ENCODE measurements around the gene ST3GAL2.
"Not testable (repeated sequence)": the region's sequence is repeated elsewhere in the genome, so short reads cannot be mapped to it uniquely, and the experiment has no call there.

Gene ST3GAL2

DNA sequence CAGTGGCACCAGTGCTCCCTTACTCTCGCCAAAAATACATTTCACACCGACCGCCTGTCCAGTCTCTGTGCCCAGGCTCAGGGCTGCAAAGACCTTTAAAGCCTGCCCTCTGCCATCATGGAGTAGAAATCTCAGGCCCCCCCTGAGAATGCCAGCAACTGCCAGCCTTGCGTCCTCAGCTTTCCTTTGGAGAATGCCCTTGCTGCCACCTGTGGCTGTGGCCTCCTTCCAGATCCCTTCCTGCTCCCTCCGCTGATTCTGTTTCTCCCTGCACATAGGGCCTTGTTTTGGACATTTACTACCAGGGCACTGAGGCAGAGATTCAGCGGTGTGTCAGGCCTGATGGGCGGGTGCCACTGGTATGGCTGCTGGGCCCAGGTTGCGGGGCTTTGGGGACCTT is 28.7 kb upstream of the ST3GAL2 start:
- DNase-seq (ENCODE audit: low spot score) = no peak

DNA sequence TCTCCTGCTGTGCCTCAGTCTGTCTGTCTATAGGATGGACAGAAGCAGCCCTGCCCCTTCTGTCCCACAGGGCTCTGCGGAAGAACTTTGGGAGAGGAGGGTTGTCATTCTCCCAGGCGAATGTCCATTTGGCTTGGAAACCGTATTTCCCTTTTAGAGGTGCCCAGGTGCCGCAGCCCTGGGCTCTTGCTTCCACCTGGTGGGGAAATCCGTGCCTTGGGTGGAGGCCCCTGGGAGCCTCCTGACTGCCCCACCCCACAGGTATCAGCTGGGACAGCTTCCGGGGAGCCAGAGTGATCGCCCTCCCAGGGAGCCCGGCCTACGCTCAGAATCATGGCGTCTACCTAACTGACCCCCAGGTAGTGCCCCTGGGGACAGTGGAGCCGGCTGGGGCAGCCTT is 28.2 kb upstream of the ST3GAL2 start:
- DNase-seq (ENCODE audit: low spot score) = peak; percentile 46

DNA sequence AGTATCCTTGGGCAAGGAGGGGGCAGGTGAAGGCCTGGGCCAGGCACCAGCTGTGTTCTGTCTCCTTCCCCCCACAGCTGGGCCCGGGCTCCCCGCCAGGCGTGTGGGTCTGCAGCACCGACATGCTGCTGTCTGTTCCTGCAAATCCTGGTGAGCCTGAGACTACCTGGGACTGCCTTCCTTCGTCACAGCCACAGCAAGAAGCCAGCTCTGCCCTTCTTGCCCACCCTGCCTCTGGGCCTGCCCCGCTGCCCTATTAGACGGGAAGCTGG is 27.8 kb upstream of the ST3GAL2 start:
- no peak for DNase-seq (ENCODE audit: low spot score)

DNA sequence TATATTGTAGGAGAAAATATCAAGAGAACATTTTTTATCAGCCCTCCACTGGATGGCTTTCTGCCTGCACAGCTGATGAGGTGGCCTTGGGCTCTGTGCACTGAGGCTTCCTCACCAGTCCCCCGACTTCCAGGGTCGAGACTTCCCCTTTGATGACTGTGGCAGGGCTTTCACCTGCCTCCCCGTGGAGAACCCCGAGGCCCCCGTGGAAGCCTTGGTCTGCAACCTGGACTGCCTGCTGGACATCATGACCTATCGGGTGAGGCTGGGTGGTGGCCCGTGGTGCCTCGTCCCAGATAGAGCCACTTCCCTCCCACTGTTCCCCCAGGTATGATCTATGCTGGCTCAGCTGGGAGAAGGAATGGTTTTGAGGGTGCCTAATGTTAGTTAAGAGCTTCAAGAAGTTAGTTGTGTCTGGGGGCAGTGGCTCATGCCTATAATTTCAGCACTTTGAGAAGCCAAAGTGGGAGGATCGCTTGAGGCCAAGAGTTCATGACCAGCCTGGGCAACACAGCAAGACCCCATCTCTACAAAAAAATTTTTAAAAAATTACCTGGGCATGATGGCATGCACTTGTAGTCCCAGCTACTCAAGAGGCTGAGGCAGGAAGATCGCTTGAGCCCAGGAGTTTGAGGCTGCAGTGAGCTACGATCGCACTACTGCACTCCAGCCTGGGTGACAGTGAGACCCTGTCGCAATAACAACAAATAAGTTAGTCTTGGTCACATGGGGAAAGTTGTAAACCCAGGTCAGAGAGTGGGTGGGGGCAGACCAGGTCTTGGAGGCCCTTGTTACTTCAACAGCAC is 27.3 kb upstream of the ST3GAL2 start:
- DNase-seq (ENCODE audit: low spot score) = no peak

DNA sequence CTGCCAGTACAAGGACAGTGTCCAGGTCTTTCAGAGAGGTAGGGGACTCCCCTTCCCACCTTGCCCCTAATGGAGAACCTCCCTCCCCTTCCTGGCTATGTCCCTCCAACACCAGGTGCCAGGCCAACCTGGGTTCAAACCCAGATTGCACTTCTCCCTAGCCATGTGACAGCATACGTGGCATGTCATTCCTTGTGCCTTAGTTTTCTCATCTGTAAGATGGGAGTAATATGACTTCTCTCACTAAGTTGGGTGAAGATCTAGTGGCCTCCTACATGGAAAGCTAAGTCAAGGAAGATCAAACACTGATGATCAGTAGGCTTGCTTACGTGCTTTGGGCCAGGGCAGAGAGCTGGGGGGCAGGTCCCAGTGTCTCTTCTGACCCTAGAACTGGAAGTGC is 24.3 kb upstream of the ST3GAL2 start:
- DNase-seq (ENCODE audit: low spot score) = no peak

DNA sequence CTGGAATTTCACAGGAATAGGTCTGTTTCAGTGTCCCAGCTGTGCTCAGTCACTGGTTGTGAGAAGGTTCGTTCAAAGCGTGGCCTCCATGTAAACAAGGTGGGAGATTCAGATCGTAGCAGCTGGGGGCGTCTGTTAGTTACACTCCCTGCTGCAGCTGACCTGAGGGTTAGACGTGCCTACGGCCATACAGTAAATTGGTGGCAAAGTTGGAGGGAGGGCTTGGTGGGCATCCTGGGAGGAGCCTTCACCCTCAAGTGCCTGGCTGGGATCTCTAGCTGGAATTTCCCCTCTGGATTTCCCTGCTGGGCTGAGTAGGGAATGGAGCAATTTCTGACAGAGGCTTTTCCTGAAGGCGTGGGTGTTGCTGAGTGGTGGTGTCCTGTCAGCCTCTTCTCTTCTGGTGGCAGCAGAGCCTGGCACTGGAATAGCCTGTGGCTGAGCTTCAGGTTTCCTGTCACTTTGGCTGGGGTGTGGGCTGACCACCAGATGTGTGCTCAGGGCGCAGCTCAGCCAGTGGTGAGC is 21.9 kb upstream of the ST3GAL2 start:
- no peak for DNase-seq (ENCODE audit: low spot score)

DNA sequence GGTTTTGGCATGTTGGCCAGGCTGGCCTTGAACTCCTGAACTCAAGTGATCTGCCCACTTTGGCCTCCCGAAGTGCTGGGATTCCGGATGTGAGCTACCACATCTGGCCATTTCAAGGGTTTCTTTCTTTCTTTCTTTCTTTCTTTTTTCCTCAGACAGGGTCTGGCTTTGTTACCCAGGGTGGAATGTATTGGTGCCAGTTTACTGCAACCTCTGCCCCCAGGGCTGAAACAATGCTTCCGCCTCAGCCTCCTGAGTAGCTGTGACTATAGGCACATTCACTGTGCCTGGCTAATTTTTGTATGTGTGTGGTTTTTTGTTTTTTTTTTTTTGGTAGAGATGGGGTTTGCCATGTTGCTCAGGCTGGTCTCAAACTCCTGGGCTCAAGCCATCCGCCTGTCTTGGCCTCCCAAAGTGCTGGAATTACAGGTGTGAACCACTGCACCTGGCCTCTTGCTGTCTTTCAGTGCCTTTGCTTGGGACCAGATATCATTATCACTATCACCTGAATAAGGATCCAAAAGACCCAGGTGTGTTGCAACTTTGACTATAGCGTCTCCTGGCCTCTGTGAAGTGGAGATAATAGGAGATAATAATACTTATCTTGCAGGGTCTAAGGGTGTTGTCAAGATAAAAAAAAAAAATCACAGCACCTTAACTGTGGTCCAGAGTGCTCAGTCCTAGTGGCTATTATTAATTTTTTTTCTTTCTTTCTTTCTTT is 18.7 kb upstream of the ST3GAL2 start:
- DNase-seq (ENCODE audit: low spot score) = no peak

DNA sequence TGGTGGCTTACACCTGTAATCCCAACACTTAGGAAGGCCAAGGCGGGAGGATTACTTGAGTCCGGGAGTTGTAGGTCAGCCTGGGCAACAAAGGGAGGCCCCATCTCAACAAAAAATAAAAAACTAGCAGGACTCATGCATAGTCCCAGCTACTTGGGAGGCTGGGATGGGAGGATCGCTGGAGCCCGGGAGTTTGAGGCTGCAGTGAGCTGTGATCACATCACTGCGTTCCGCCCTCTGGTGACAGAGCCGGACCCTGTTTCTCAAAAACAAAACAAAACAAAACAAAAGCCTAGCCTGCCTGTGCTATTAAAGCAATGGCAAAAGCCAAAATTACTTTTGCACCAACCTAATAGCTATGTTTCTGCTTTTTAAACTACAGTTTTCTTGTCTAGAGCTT is 17.0 kb upstream of the ST3GAL2 start:
- peak; percentile 25 for DNase-seq (ENCODE audit: low spot score)

DNA sequence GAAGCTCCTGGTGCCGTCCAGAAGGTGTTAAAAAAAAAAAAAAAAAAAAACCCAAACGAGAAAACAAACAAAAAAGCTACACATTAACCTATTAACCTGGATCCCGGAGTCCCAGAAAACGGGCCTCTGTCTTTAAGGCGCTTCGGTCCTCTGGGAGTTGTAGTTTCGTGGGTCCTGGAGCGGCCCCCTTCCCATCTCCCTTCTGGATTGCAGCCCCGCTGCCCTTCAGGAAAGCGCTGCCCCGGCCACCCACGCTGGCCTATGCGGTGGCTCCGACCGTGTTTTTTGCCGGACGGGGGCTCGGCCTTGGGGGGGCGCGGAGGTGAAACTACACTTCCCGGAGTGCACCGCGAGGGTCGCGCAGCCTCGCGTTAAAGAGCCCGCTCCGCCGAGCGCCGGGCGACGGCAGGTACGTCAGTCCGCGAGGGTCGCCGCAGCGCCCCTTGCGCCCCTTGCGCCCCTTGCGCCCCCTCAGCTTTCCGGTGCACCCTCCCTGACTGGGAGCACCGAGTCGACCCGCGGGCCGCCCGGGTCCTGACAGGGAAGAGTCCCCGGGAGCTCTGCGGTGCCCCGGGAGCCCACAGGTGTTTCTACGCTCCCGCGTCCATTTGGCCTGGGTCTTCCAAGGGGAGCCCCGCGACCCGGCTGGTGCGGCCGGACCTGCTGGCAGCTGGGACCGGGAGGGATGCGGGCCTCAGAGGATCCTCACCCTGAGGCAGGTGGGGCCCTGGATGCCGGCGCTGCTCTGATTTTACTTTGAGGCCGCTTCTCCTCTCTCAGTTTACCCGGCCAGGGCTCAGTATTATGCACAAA is 15.5 kb upstream of the ST3GAL2 start, which contains the start of gene FCSK:
FCSK (plus strand) TSS at position 374 of the 813 bp plus-strand sequence. CDS start 8,596 bp downstream, outside the sequence.
- peak; percentile 85 for DNase-seq (ENCODE audit: low spot score)

DNA sequence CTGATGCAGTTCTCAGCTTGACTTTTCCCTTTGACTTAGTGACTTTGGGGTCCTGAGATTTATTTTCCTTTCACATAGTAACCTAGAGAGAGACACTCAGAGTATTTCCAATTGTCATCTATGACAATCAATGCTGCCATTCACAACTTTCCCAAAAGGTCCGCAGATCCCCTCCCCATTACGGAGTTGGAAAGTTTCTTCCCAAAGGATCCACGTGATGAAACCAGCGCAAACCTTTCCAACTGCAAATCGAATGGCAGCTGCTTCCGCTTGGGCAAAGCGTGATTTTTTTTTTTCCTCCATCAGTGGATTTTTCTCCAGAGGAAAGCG is 15.0 kb upstream of the ST3GAL2 start:
- DNase-seq (ENCODE audit: low spot score) = no peak

DNA sequence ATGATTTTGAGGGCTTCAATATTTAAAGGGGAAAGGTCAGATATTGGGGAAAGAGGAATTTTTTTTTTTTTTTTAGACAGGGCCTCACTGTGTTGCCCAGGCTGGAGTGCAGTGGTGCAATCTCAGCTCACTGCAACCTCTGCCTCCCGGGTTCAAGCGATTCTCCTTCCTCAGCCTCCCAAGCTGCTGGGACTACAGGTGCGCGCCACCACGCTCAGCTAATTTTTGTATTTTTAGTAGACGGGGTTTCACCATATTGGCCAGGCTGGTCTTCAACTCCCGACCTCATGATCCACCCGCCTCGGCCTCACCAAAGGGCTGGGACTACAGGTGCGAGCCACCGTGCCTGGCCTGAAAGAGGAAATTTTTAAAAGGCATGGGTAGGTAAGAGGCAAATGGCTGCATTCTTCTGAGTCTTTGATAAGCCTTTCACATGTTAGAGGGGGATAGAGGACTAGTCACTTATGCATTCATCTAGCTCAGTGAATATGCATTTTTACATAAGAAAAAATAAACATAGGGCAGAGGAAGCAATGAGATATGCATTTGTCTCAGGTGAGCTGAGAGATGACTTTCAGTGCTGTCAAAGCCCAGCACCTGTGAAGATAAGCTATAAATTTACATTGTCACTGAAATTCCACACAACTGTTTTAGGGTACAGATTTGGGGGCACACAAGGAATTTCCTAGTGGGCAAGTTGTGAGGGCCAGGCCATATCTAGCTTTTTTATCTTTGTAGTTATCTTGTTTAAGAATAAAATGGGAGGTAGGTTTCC is 14.4 kb upstream of the ST3GAL2 start:
- DNase-seq (ENCODE audit: low spot score) = no peak

DNA sequence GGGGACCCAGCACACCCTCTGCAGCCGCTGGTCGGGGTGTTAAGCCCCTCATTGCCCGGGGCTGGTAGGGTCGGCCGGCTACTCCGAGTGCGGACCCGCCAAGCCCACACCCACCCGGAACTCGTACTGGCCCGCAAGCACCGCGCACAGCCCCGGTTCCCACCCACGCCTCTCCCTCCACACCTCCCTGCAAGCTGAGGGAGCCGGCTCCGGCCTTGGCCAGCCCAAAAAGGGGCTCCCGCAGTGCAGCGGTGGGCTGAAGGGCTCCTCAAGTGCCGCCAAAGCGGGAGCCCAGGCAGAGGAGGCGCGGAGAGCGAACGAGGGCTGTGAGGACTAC is 12.1 kb upstream of the ST3GAL2 start:
- DNase-seq (ENCODE audit: low spot score) = not testable (repeated sequence)

DNA sequence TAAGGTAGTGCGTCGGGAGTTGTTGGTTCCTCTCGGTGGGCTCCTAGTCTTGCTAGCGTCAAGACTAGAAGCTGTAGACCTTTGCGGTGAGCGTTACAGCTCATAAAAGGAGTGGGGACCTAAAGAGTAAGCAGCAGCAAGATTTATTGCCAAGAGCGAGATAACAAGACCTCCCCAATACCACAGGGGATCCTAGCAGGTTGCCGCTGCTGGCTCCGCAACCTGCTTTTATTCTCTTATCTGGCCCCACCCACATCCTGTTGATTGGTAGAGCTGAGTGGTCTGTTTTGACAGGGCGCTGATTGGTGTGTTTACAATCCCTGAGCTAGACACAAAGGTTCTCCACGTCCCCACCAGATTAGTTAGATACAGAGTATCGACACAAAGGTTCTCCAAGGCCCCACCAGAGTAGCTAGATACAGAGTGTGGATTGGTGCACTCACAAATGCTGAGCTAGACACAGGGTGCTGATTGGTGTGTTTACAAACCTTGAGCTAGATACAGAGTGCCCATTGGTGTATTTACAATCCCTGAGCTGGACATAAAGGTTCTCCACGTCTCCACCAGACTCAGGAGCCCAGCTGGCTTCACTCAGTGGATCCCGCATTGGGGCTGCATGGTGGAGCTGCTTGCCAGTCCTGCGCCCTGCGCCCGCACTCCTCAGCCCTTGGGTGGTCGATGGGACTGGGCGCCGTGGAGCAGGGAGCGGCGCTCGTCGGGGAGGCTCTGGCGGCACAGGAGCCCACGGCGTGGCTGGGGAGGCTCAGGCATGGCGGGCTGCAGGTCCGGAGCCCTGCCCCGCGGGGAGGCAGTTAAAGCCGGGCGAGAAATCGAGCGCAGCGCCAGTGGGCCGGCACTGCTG is 11.5 kb upstream of the ST3GAL2 start:
- not testable (repeated sequence) for DNase-seq (ENCODE audit: low spot score)

DNA sequence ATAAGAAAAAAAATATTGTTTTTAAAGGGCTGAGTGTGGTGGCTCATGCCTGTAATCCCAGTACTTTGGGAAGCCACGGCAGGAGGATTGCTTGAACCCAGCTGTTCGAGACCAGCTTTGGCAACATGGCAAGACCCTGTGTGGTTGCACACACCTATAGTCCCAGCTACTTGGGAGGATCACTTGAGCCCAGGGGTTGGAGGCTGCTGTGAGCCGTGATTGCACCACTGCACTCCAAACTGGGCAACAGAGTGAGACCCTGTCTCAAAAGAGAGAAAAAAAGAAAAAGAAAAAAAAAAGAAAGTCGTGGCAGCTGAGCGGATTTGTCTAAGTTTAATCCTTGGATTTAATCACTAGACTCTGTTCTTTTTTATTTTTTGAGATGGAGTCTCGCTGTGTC is 9.2 kb upstream of the ST3GAL2 start:
- no peak for DNase-seq (ENCODE audit: low spot score)

DNA sequence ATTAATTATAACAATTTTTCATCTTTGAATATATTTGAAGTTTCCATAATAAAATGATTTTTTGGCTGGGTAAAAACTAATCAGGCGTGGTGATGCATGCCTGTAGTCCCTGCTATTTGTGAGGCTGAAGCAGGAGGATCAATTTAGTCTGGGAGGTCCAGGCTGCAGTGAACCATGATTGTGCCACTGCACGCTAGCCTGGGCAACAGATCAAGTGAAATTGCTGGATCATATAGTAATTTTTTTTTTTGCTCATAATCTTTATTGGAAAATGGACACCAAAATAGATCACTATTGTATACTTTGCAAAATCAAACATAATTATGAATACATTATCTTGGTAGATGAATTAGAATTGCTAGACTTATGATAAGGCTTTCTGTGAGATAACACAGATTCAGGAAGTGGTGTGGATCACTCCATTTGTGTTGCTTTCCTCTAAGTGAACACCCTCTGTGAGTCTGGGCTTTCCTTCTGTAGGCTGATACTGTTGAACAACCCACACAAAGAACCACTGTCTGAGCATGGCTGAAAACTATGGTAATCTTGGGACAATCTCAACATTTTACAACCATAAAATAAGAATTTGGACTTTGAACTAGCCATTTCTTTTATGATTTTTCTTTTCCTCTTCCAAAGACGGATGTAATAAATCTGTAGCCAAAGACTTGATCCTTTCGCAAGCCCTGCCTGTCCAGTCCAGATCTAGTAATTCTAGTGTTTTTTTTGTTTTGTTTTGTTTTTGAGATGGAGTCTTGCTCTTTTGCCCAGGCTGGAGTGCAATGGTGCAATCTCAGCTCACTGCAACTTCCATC is 5.6 kb upstream of the ST3GAL2 start:
- DNase-seq (ENCODE audit: low spot score) = no peak

DNA sequence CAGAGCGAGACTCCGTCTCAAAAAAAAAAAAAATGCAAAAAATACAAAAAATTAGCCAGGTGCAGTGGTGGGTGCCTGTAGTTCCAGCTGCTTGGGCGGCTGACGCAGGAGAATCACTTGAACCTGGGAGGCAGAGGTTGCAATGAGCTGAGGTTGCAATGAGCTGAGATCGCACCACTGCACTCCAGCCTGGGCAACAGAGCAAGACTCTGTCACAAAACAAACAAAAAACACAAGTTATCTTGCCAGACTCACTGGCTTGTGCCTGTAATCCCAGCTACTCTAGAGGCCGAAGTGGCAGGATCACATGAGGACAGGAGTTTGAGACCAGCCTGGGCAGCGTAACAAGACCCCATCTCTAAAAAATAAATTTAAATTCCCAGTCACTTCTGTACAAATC is 3.4 kb upstream of the ST3GAL2 start:
- no peak for DNase-seq (ENCODE audit: low spot score)

DNA sequence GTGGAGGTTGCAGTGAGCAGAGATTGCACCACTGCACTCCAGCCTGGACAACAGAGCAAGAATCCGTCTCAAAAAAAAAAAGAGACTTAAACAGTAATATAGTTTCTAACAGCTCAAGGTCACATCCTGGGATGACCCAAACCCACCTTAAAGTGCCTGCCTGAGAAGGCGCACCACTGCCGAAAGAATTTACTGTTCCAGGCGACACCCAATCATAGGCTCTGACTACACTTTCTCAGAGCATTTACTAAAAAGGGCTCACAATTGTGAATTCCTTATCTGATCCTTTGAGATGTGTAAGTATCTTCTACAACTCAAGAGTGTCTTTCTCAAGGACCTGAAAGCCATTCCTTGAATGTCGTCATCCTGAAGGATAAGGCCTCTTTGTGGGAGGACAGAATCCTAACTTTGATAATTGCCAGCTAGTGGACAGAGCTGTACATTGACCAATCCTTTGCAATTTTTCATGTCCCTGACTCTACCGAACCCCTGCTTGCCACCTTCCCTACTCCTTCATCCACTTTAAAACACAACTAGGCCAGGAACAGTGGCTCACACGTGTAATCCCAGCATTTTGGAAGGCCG is 2.6 kb upstream of the ST3GAL2 start:
- no peak for DNase-seq (ENCODE audit: low spot score)

DNA sequence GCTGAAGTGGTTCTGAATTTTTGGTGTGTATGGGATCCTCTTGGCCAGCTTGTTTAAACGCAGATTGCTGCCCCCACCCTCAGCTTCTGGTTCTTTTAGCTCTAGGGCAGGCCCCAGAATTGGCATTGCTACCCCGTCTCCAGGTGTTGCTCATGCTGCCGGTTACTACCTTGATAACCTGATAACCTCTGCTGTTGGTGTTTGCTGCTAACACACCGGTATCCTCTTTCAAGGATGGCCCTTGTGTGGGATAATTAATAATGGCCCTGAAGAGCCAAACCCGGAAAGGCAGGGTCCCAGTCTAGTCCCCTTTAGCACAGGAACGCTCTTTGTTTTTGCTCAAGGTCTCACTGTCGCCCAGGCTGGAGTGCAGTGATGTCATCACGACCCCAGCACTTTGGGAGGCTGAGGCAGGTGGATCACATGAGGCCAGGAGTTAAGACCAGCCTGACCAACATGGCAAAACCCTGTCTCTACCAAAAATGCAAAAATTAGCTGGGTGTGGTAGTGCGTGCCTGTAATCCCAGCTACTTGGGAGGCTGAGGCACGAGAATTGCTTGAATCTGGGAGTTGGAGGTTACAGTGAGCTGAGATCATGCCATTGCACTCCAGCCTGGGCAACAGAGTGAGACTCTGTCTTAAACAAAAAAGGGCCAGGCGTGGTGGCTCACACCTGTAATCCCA is 1.3 kb upstream of the ST3GAL2 start:
- DNase-seq (ENCODE audit: low spot score) = no peak

DNA sequence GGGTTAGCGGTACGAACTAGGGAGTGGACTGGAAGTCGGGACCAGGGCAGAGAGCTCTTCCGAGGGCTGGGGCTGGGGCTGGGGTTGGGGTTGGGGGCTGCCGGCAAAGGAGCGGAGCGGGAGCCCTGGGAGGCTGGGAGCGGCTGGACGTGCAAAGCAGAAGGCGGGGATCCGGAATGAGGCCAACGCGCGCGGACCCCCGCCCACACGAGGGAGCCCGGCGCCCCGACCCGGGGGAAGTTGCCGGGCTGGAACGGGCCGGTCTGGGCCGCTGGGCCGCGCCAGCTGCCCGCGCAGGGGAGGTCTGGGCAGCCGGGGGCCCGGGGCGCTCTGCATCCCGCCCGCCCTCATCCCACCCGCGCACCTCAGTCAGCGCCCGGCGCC is 323 bp downstream of the ST3GAL2 start:
- DNase-seq (ENCODE audit: low spot score) = peak; percentile 36

Data from hematopoietic multipotent progenitor cell treated with erythropoietin and hydrocortisone succinate and interleukin-3 and kit ligand, for 17 days (in vitro differentiated cells).